Measurements from ENCODE around the gene IL11RA. TPM values are rescaled to one million over a fixed set of nuclear protein-coding genes. Genes with fewer than 3 reads are reported as not detected.

IL11RA gene
- total and polyA plus RNA-seq, 2 experiments from 2014 or later: 88.2 to 98.7 TPM

GRCh38 chr9:34659592-34660253 lies 7.7 kb downstream of the IL11RA start:
- no peak for DNase-seq (ENCODE audit: low read depth in 1 of 2, low spot score in 1 of 2)

GRCh38 chr9:34662526-34663302 lies 10.7 kb downstream of the IL11RA start, which contains the start of gene CCL27:
Gene CCL27, minus strand, starts transcription at chr9:34662657. Its CDS starts 24 bp downstream, at chr9:34662633.
- TF ChIP-seq CTCF (IDR thresholded peaks at IDR 0.05; ENCODE audit: low read depth, low read length): no peak
- Histone ChIP-seq H3K4me3 (no peak within 1 kb of the TSS), H3K27ac (no peak within 1 kb of the TSS), H3K4me1 (ENCODE audit: low read depth) (peaks cover 4% of the 10 kb centered on the region), H3K27me3 (no peaks in the 10 kb centered on the region), H3K36me3 (no peaks in the 10 kb centered on the region), H3K9me3 (ENCODE audit: low read depth) (no peaks in the 10 kb centered on the region)
- no peak for DNase-seq (ENCODE audit: low read depth in 1 of 2, low spot score in 1 of 2)

More at GRCh38 chr9:34659592-34660253, 7.7 kb downstream of the IL11RA start:
- Histone ChIP-seq H3K27me3 (no peaks in the 10 kb centered on the region), H3K4me3 (no peak overlapping the region), H3K9me3 (ENCODE audit: low read depth) (no peaks in the 10 kb centered on the region), H3K27ac (no peak overlapping the region), H3K4me1 (ENCODE audit: low read depth) (peaks cover 7% of the 10 kb centered on the region), H3K36me3 (no peaks in the 10 kb centered on the region)
- TF ChIP-seq CTCF (IDR thresholded peaks at IDR 0.05; ENCODE audit: low read depth, low read length): no peak

GRCh38 chr9:34663303-34663605 lies 11.3 kb downstream of the IL11RA start:
- no peak for DNase-seq (ENCODE audit: low read depth in 1 of 2, low spot score in 1 of 2)
- Histone ChIP-seq H3K4me1 (ENCODE audit: low read depth) (peaks cover 4% of the 10 kb centered on the region), H3K9me3 (ENCODE audit: low read depth) (no peaks in the 10 kb centered on the region), H3K36me3 (no peaks in the 10 kb centered on the region), H3K27ac (no peak overlapping the region), H3K27me3 (no peaks in the 10 kb centered on the region), H3K4me3 (no peak overlapping the region)
- TF ChIP-seq CTCF (IDR thresholded peaks at IDR 0.05; ENCODE audit: low read depth, low read length): no peak

- Histone ChIP-seq H3K4me3 (peak overlapping the region; percentile 77), H3K27me3 (no peaks in the 10 kb centered on the region), H3K9me3 (ENCODE audit: low read depth) (no peaks in the 10 kb centered on the region), H3K36me3 (no peaks in the 10 kb centered on the region), H3K4me1 (ENCODE audit: low read depth) (peaks cover 4% of the 10 kb centered on the region), H3K27ac (peak overlapping the region; percentile 78)
- DNase-seq (ENCODE audit: low read depth in 1 of 2, low spot score in 1 of 2): peak; percentile 84
- TF ChIP-seq CTCF (IDR thresholded peaks at IDR 0.05; ENCODE audit: low read depth, low read length): peak; percentile 97
Observed at GRCh38 chr9:34664281-34665066, 12.5 kb downstream of the IL11RA start.

GRCh38 chr9:34665067-34665380 lies 13.0 kb downstream of the IL11RA start:
- no peak for TF ChIP-seq CTCF (IDR thresholded peaks at IDR 0.05; ENCODE audit: low read depth, low read length)
- Histone ChIP-seq H3K36me3 (no peaks in the 10 kb centered on the region), H3K4me1 (ENCODE audit: low read depth) (peaks cover 4% of the 10 kb centered on the region), H3K27ac (peak overlapping the region; percentile 78), H3K4me3 (peak overlapping the region; percentile 77), H3K27me3 (no peaks in the 10 kb centered on the region), H3K9me3 (ENCODE audit: low read depth) (no peaks in the 10 kb centered on the region)
- DNase-seq (ENCODE audit: low read depth in 1 of 2, low spot score in 1 of 2): no peak

Measured in cardiac muscle cell (in vitro differentiated cells and primary cell).